ENCODE data around the gene NPSR1. TPM values are rescaled to one million over a fixed set of nuclear protein-coding genes. Genes with fewer than 3 reads are reported as not detected.

The NPSR1 gene
- total and polyA plus RNA-seq, 2 donors: 0.05 to 0.23 TPM

DNA sequence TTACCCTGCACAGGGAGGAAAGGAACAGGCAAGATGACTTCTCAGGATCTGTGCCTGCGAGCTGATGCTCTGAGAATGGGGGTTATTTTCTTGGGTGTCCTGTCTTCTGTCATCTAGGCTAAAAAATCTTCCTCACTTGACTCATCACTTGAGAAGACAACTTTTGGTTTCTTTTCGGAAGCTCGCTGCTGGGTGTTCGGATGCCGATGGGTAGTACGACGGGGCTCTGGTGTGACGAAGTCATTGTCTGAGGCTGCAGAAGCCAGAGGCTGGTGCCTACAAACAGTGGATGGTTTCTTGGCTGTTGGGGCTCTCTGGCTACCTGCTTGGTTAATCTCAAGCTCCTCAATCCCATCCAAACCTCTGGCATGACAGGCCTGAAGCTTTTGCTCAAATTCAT lies 92.2 kb downstream of the NPSR1 start:
- H3K4me1 ChIP-seq (ENCODE audit: control insufficient read depth in 2 of 2, insufficient read depth in 2 of 2, low read length in 2 of 2): no peaks in the 10 kb centered on the region
- H3K27ac ChIP-seq (ENCODE audit: low read depth in 1 of 2, low read length in 1 of 2): no peak overlapping the region
- no peaks in the 10 kb centered on the region for H3K27me3 ChIP-seq (ENCODE audit: control insufficient read depth in 2 of 2, insufficient read depth in 1 of 2, low read length in 1 of 2)
- peaks cover 0 to 8% of the 10 kb centered on the region in 2 donors for H3K9me3 ChIP-seq (ENCODE audit: control insufficient read depth in 2 of 2, insufficient read depth in 1 of 2, low read length in 1 of 2)
- DNase-seq (ENCODE audit: low read depth in 6 of 9, low spot score in 9 of 9): no peak
- 96% methylated on average over 8 of the region's 8 CpGs for WGBS
- no peak overlapping the region for H3K4me3 ChIP-seq (ENCODE audit: low read length in 2 of 2)
- no peaks in the 10 kb centered on the region for H3K36me3 ChIP-seq (ENCODE audit: control insufficient read depth in 2 of 2, insufficient read depth in 2 of 2, low read length in 1 of 2)

- no peak for DNase-seq (ENCODE audit: low read depth in 6 of 9, low spot score in 9 of 9)
- no peaks in the 10 kb centered on the region for H3K4me1 ChIP-seq (ENCODE audit: control insufficient read depth in 2 of 2, insufficient read depth in 2 of 2, low read length in 2 of 2)
- peaks cover 0 to 8% of the 10 kb centered on the region in 2 donors for H3K9me3 ChIP-seq (ENCODE audit: control insufficient read depth in 2 of 2, insufficient read depth in 1 of 2, low read length in 1 of 2)
- WGBS: 74% methylated on average over 2 of the region's 2 CpGs
- H3K27me3 ChIP-seq (ENCODE audit: control insufficient read depth in 2 of 2, insufficient read depth in 1 of 2, low read length in 1 of 2): no peaks in the 10 kb centered on the region
- H3K4me3 ChIP-seq (ENCODE audit: low read length in 2 of 2): no peak overlapping the region
- H3K27ac ChIP-seq (ENCODE audit: low read depth in 1 of 2, low read length in 1 of 2): no peak overlapping the region
- no peaks in the 10 kb centered on the region for H3K36me3 ChIP-seq (ENCODE audit: control insufficient read depth in 2 of 2, insufficient read depth in 2 of 2, low read length in 1 of 2)
Measured at GRCh38 chr7:34750636-34751035, 92.6 kb downstream of the NPSR1 start.

DNA sequence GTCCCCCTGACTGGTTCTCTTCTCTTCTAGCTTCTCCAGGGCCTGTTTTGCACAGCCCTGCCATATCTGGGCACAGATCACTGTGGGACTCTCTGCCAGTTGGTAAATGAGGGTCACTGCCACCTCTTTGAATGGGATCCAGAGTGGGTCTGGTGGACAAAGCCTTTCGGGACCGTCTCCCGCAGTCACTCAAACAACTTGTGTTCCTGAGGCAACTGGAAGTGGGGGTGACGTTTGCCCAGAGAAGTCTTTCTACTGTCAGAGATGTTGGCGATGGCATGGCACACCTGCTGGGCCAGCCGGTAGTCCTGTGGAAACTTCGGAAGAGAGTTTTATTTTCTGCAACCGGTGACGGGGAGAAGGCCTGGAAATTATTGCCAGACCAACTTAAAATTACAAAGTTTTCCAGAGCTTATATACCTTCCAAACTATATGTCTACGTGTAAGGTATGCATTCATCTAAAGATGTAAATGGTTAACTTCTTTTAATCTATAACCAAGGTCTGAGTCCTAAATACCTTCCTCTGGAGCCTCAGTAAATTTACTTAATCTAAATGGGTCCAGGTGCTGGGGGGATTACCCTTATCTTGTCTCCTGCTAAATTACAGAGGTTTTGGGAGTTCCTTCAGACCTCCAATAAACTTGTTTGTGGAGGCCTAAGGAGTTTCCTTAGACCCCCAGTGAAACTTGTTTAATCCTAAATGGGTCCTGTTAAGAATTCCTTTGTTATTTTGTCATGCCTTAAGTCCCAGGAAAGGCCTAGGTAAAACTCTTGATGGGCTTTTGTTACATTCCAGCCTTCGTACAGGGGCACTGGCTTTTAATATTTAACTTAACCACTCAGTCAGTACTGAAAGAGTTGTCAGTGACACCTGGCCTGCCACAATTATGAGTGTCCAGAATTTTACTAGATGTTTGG lies 94.0 kb downstream of the NPSR1 start:
- no peaks in the 10 kb centered on the region for H3K27me3 ChIP-seq (ENCODE audit: control insufficient read depth in 2 of 2, insufficient read depth in 1 of 2, low read length in 1 of 2)
- no peak overlapping the region for H3K27ac ChIP-seq (ENCODE audit: low read depth in 1 of 2, low read length in 1 of 2)
- WGBS: 94% methylated on average over 11 of the region's 11 CpGs
- no peak overlapping the region for H3K4me3 ChIP-seq (ENCODE audit: low read length in 2 of 2)
- no peaks in the 10 kb centered on the region for H3K36me3 ChIP-seq (ENCODE audit: control insufficient read depth in 2 of 2, insufficient read depth in 2 of 2, low read length in 1 of 2)
- DNase-seq (ENCODE audit: low read depth in 6 of 9, low spot score in 9 of 9): no peak
- peaks cover 0 to 8% of the 10 kb centered on the region in 2 donors for H3K9me3 ChIP-seq (ENCODE audit: control insufficient read depth in 2 of 2, insufficient read depth in 1 of 2, low read length in 1 of 2)
- H3K4me1 ChIP-seq (ENCODE audit: control insufficient read depth in 2 of 2, insufficient read depth in 2 of 2, low read length in 2 of 2): no peaks in the 10 kb centered on the region

- no peaks in the 10 kb centered on the region for H3K36me3 ChIP-seq (ENCODE audit: control insufficient read depth in 2 of 2, insufficient read depth in 2 of 2, low read length in 1 of 2)
- H3K27me3 ChIP-seq (ENCODE audit: control insufficient read depth in 2 of 2, insufficient read depth in 1 of 2, low read length in 1 of 2): no peaks in the 10 kb centered on the region
- DNase-seq (ENCODE audit: low read depth in 6 of 9, low spot score in 9 of 9): no peak
- H3K4me3 ChIP-seq (ENCODE audit: low read length in 2 of 2): no peak overlapping the region
- H3K9me3 ChIP-seq (ENCODE audit: control insufficient read depth in 2 of 2, insufficient read depth in 1 of 2, low read length in 1 of 2): peaks cover 0 to 8% of the 10 kb centered on the region in 2 donors
- no peak overlapping the region for H3K27ac ChIP-seq (ENCODE audit: low read depth in 1 of 2, low read length in 1 of 2)
- no peaks in the 10 kb centered on the region for H3K4me1 ChIP-seq (ENCODE audit: control insufficient read depth in 2 of 2, insufficient read depth in 2 of 2, low read length in 2 of 2)
- 52% methylated on average over 3 of the region's 3 CpGs for WGBS
Measured at GRCh38 chr7:34752929-34753328, 94.9 kb downstream of the NPSR1 start.

DNA sequence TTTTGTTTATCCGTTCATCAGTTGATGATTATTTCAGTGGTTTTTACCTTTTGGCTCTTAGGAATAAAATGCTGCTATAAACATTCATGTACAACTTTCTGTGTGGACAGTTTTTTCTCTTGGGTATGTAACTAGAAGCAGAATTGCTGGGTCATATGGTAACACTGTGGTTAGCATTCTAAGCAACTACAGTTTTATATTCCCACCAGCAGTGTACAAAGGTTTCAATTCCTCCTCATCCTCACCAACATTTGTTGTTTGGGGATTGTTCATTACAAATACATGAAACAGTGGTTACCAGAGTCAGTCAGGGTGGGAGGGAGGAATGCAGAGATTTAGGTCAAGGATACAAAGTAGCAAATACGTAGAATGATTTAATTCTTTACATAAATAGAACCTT lies 97.0 kb downstream of the NPSR1 start:
- no peak overlapping the region for H3K4me3 ChIP-seq (ENCODE audit: low read length in 2 of 2)
- H3K9me3 ChIP-seq (ENCODE audit: control insufficient read depth in 2 of 2, insufficient read depth in 1 of 2, low read length in 1 of 2): peaks cover 0 to 8% of the 10 kb centered on the region in 2 donors
- no peak for DNase-seq (ENCODE audit: low read depth in 6 of 9, low spot score in 9 of 9)
- H3K27me3 ChIP-seq (ENCODE audit: control insufficient read depth in 2 of 2, insufficient read depth in 1 of 2, low read length in 1 of 2): no peaks in the 10 kb centered on the region
- no peaks in the 10 kb centered on the region for H3K36me3 ChIP-seq (ENCODE audit: control insufficient read depth in 2 of 2, insufficient read depth in 2 of 2, low read length in 1 of 2)
- H3K4me1 ChIP-seq (ENCODE audit: control insufficient read depth in 2 of 2, insufficient read depth in 2 of 2, low read length in 2 of 2): no peaks in the 10 kb centered on the region
- no peak overlapping the region for H3K27ac ChIP-seq (ENCODE audit: low read depth in 1 of 2, low read length in 1 of 2)
- WGBS: 89% methylated on average over 2 of the region's 2 CpGs

DNA sequence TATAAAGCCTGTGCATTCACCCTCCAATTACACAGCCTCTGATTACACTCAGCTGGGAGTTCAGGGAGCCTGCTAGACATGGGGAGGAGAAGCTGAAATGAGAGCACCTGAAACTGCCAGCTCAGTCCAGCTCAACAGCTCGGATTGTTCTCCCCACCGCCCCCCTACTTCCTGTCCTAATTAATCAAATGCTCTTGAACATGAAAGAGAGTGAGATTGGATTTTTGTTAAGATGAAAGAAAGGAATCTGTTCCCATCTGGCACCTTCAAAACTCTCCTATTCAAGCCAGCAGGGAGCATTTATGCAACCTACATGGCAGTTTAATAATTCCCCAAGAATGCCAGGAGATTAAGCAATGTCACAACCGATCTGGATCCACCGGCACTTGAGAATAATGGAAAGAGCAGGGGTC lies 98.0 kb downstream of the NPSR1 start:
- no peaks in the 10 kb centered on the region for H3K4me1 ChIP-seq (ENCODE audit: control insufficient read depth in 2 of 2, insufficient read depth in 2 of 2, low read length in 2 of 2)
- 46% methylated on average over 4 of the region's 4 CpGs for WGBS
- no peak for DNase-seq (ENCODE audit: low read depth in 6 of 9, low spot score in 9 of 9)

DNA sequence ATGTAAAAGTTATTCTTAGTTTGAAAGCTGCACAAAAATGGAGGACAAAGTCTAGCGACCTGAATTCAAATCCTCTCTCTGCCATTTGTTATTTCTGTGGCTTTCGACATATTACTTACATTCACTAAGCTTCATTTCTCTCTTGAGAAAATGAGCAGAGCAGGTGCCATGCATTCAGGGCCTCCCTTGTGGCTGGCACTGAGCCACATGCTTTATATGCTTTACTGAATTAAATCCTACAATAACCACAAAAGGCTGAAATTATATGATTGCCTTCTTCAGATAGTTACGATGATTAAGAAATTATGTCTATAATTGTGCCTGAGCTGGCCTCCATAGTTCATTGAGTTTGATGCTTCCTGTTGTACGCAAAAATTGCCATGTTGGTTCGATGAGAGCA lies 98.7 kb downstream of the NPSR1 start:
- Histone ChIP-seq H3K27ac (ENCODE audit: low read depth in 1 of 2, low read length in 1 of 2) (no peak overlapping the region), H3K27me3 (ENCODE audit: control insufficient read depth in 2 of 2, insufficient read depth in 1 of 2, low read length in 1 of 2) (no peaks in the 10 kb centered on the region), H3K4me3 (ENCODE audit: low read length in 2 of 2) (no peak overlapping the region), H3K9me3 (ENCODE audit: control insufficient read depth in 2 of 2, insufficient read depth in 1 of 2, low read length in 1 of 2) (no peaks in the 10 kb centered on the region), H3K4me1 (ENCODE audit: control insufficient read depth in 2 of 2, insufficient read depth in 2 of 2, low read length in 2 of 2) (no peaks in the 10 kb centered on the region), H3K36me3 (ENCODE audit: control insufficient read depth in 2 of 2, insufficient read depth in 2 of 2, low read length in 1 of 2) (no peaks in the 10 kb centered on the region)
- WGBS: 96% methylated on average over 5 of the region's 5 CpGs
- no peak for DNase-seq (ENCODE audit: low read depth in 6 of 9, low spot score in 9 of 9)

More for the DNA sequence above, 98.0 kb downstream of the NPSR1 start:
- no peaks in the 10 kb centered on the region for H3K36me3 ChIP-seq (ENCODE audit: control insufficient read depth in 2 of 2, insufficient read depth in 2 of 2, low read length in 1 of 2)
- H3K9me3 ChIP-seq (ENCODE audit: control insufficient read depth in 2 of 2, insufficient read depth in 1 of 2, low read length in 1 of 2): no peaks in the 10 kb centered on the region
- no peak overlapping the region for H3K27ac ChIP-seq (ENCODE audit: low read depth in 1 of 2, low read length in 1 of 2)
- H3K4me3 ChIP-seq (ENCODE audit: low read length in 2 of 2): no peak overlapping the region
- H3K27me3 ChIP-seq (ENCODE audit: control insufficient read depth in 2 of 2, insufficient read depth in 1 of 2, low read length in 1 of 2): no peaks in the 10 kb centered on the region

GRCh38 chr7:34757570-34758110 lies 99.6 kb downstream of the NPSR1 start:
- no peaks in the 10 kb centered on the region for H3K36me3 ChIP-seq (ENCODE audit: control insufficient read depth in 2 of 2, insufficient read depth in 2 of 2, low read length in 1 of 2)
- no peak overlapping the region for H3K4me3 ChIP-seq (ENCODE audit: low read length in 2 of 2)
- WGBS: 91% methylated on average over 5 of the region's 5 CpGs
- no peak overlapping the region for H3K27ac ChIP-seq (ENCODE audit: low read depth in 1 of 2, low read length in 1 of 2)
- H3K27me3 ChIP-seq (ENCODE audit: control insufficient read depth in 2 of 2, insufficient read depth in 1 of 2, low read length in 1 of 2): no peaks in the 10 kb centered on the region
- DNase-seq (ENCODE audit: low read depth in 6 of 9, low spot score in 9 of 9): no peak
- no peaks in the 10 kb centered on the region for H3K9me3 ChIP-seq (ENCODE audit: control insufficient read depth in 2 of 2, insufficient read depth in 1 of 2, low read length in 1 of 2)
- H3K4me1 ChIP-seq (ENCODE audit: control insufficient read depth in 2 of 2, insufficient read depth in 2 of 2, low read length in 2 of 2): no peaks in the 10 kb centered on the region

GRCh38 chr7:34758111-34758601 lies 100.1 kb downstream of the NPSR1 start:
- Histone ChIP-seq H3K4me3 (ENCODE audit: low read length in 2 of 2) (no peak overlapping the region), H3K4me1 (ENCODE audit: control insufficient read depth in 2 of 2, insufficient read depth in 2 of 2, low read length in 2 of 2) (no peaks in the 10 kb centered on the region), H3K36me3 (ENCODE audit: control insufficient read depth in 2 of 2, insufficient read depth in 2 of 2, low read length in 1 of 2) (no peaks in the 10 kb centered on the region), H3K9me3 (ENCODE audit: control insufficient read depth in 2 of 2, insufficient read depth in 1 of 2, low read length in 1 of 2) (no peaks in the 10 kb centered on the region), H3K27ac (ENCODE audit: low read depth in 1 of 2, low read length in 1 of 2) (no peak overlapping the region), H3K27me3 (ENCODE audit: control insufficient read depth in 2 of 2, insufficient read depth in 1 of 2, low read length in 1 of 2) (no peaks in the 10 kb centered on the region)
- 81% methylated on average over 1 of the region's 1 CpG for WGBS
- DNase-seq (ENCODE audit: low read depth in 6 of 9, low spot score in 9 of 9): no peak

Data from thymus (tissue), 11 donors.